RWPE2 (cell line): ENCODE data around the gene LHX2.

Experiments
- ATAC-seq: fragments of 200-7000 bp; cut with Tn5 transposase; 3 replicates; pipeline ENCODE4 v1.9.1; 2021; ENCODE audit warnings: low read depth
- DNase-seq: peaks from one replicate; pipeline ENCODE4 v3.0.0-alpha.2; 2020; ENCODE audit warnings: low spot score
- H3K27ac ChIP-seq: fragments of 450-650 bp; 2 replicates; pipeline ENCODE4 v1.5.1; 2017; ENCODE audit warnings: mild to moderate bottlenecking; ENCODE audit not compliant: poor library complexity, severe bottlenecking
- H3K27me3 ChIP-seq: fragments of 250-450 bp; sonication (Bioruptor Pico); 2 replicates; pipeline ENCODE4 v1.5.1; 2021; ENCODE audit warnings: mild to moderate bottlenecking, moderate library complexity; ENCODE audit not compliant: insufficient read depth, poor library complexity, severe bottlenecking
- H3K36me3 ChIP-seq: fragments of 250-450 bp; sonication (Bioruptor Pico); 2 replicates; pipeline ENCODE4 v1.5.1; 2020; ENCODE audit warnings: low read depth, mild to moderate bottlenecking, moderate library complexity
- H3K4me1 ChIP-seq: fragments of 250-450 bp; sonication (Bioruptor Pico); 2 replicates; pipeline ENCODE4 v1.5.1; 2021; ENCODE audit warnings: mild to moderate bottlenecking, moderate library complexity; ENCODE audit not compliant: insufficient read depth, poor library complexity, severe bottlenecking
- H3K4me3 ChIP-seq: fragments of 250-450 bp; sonication (Bioruptor Pico); 2 replicates; pipeline ENCODE4 v1.5.1; 2021; ENCODE audit warnings: mild to moderate bottlenecking, moderate library complexity; ENCODE audit not compliant: severe bottlenecking
- H3K9me3 ChIP-seq: fragments of 250-450 bp; sonication (Bioruptor Pico); 2 replicates; pipeline ENCODE4 v1.5.1; 2021; ENCODE audit warnings: mild to moderate bottlenecking, moderate library complexity; ENCODE audit not compliant: severe bottlenecking
- TF ChIP-seq, protein P1 (sequence below): fragments of 450-650 bp; IDR thresholded peaks from one replicate; pipeline ENCODE4 v1.5.1; 2017; ENCODE audit warnings: mild to moderate bottlenecking, moderate library complexity; ENCODE audit not compliant: poor library complexity, severe bottlenecking

LHX2 gene, protein sequence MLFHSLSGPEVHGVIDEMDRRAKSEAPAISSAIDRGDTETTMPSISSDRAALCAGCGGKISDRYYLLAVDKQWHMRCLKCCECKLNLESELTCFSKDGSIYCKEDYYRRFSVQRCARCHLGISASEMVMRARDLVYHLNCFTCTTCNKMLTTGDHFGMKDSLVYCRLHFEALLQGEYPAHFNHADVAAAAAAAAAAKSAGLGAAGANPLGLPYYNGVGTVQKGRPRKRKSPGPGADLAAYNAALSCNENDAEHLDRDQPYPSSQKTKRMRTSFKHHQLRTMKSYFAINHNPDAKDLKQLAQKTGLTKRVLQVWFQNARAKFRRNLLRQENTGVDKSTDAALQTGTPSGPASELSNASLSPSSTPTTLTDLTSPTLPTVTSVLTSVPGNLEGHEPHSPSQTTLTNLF

DNA sequence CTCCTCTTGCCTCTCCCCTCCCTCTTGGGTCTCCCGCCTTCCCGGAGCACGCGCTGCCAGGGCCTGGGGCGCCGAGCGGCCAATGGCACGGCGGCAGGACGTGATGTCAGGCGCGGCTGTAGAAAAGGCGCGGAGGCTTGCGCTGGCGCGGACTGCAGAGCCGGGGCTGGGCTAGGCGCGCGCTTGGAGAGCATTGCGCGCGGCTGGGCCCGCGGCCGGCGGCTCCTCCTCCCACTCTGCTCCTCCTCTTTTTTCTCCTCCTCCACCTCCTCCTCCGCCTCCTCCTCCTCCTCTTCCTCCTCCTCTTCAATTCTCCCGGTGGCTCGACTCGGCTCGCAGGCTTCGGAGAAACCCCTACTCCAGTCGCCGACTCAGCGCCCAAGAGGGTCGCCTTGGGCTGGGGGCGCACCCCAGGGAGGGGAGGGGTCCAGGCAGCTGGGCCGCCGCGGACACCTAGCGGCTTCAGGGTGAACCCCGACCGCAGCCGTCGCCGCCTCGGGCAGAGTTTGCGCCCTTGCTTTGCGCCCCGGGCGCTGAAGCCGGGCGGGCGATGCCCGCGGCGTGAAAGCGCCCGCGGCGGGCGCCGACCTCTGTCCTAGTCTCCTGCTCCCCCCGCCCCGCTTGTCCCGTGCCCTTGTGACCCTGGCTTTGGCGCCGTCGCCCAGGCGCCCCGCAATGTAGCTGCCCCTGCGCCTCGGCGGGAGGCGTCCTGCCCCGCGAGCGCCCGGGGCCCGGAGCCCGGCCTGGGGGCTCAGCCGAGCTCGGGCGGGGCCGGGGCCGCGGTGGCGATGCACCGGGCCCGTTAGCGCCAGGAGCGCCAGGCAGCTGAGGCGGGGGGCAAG lies at the start of gene LHX2:
LHX2 (plus strand) TSS at position 309 of the 842 bp plus-strand sequence. CDS start 581 bp downstream, outside the sequence.
- Histone ChIP-seq H3K4me3 (peak within 1 kb of the TSS; percentile 28), H3K27me3 (peaks cover 97% of the 10 kb centered on the region), H3K36me3 (no peaks in the 10 kb centered on the region), H3K27ac (no peak within 1 kb of the TSS), H3K9me3 (no peaks in the 10 kb centered on the region), H3K4me1 (no peaks in the 10 kb centered on the region)
- ATAC-seq (peak; percentile 82), DNase-seq (no peak)
- TF ChIP-seq, protein P1, sequence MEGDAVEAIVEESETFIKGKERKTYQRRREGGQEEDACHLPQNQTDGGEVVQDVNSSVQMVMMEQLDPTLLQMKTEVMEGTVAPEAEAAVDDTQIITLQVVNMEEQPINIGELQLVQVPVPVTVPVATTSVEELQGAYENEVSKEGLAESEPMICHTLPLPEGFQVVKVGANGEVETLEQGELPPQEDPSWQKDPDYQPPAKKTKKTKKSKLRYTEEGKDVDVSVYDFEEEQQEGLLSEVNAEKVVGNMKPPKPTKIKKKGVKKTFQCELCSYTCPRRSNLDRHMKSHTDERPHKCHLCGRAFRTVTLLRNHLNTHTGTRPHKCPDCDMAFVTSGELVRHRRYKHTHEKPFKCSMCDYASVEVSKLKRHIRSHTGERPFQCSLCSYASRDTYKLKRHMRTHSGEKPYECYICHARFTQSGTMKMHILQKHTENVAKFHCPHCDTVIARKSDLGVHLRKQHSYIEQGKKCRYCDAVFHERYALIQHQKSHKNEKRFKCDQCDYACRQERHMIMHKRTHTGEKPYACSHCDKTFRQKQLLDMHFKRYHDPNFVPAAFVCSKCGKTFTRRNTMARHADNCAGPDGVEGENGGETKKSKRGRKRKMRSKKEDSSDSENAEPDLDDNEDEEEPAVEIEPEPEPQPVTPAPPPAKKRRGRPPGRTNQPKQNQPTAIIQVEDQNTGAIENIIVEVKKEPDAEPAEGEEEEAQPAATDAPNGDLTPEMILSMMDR: no peak

DNA sequence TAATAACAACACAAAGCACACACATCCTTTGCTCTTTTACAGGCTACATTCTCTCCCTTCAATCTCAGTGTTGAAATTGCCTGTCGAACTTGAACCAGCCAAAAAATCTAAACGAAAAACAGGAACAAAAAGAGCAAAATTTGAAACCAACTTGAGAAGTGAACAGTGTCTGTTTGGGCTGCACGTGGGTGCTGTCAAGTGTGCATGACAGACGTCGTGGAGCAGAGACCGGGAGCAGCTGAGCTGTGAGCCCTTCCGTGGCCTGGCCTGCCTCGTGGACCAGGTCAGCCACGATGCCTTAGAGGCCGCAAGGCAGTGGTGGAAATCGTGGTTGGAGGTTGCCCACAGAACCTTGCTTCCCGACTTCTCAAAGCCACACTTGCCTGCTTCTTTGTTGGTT lies 46.8 kb upstream of the LHX2 start:
- DNase-seq (no peak), ATAC-seq (no peak)
- TF ChIP-seq, protein P1: no peak
- Histone ChIP-seq H3K27me3 (no peaks in the 10 kb centered on the region), H3K36me3 (no peaks in the 10 kb centered on the region), H3K27ac (no peak overlapping the region), H3K9me3 (no peaks in the 10 kb centered on the region), H3K4me1 (no peaks in the 10 kb centered on the region), H3K4me3 (no peak overlapping the region)

DNA sequence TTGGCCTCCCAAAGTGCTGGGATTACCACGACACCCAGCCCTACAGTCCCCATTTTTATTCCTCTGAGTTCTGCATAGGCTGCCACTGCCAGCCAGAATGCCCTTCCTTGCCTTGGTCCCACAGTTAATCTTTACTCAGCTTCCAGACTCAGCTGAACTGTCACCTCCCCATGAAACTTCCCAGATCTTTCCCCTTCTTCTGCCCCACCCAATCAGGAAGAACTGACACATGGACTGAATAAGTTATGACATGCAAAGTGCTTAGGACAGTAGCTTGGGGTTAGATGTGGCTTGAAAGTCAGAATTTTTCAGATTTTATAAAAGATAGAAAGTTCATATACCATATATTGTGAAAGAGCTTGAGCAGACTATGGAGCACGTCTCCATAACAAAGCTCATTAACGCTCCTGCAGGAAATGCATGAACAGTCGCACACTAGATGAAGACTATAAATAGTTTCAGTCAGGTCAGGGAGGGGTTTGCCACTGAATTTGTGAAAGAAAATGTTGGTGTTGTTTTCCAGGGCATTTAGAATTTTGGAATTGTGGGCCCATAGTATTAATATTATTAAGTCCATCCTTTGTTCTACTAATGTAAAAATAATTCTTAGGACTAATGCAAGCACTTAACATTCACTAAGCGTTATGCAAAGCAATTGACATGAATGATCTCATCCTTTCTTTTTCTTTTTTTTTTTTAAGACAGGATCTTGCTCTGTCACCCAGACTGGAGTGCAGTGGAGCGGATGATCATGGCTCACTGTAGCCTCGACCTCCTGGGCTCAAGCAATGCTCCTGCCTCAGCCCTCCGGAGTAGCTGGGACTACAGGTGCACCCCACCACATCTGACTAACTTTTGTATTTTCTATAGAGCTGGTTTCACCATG lies 45.5 kb upstream of the LHX2 start:
- ATAC-seq (no peak), DNase-seq (no peak)
- Histone ChIP-seq H3K9me3 (no peaks in the 10 kb centered on the region), H3K4me3 (no peak overlapping the region), H3K27me3 (no peaks in the 10 kb centered on the region), H3K36me3 (no peaks in the 10 kb centered on the region), H3K27ac (no peak overlapping the region), H3K4me1 (no peaks in the 10 kb centered on the region)
- TF ChIP-seq, protein P1: no peak

DNA sequence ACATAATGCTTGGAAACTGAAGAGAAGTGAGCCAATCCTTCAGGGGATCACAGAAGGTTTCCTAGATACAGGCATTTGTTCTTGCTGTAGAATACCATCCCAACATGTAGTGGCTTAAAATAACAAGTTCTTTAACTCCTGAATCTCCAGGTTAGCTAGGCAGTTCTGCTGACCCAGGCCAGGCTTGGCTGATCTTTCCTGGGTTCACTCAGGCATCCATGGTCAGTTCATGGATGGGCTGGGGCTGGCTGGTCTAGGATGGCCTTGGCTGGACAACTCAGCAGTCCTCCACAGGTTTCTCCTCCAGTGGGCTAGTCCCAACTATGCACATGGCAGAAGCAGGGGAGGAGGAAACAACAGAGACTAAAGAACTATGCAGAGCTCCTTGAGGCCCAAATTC lies 44.2 kb upstream of the LHX2 start:
- ATAC-seq: no peak
- no peak for DNase-seq
- H3K9me3 ChIP-seq: no peaks in the 10 kb centered on the region
- no peak overlapping the region for H3K4me3 ChIP-seq
- H3K36me3 ChIP-seq: no peaks in the 10 kb centered on the region
- H3K27ac ChIP-seq: no peak overlapping the region
- TF ChIP-seq, protein P1: no peak
- H3K4me1 ChIP-seq: no peaks in the 10 kb centered on the region
- no peaks in the 10 kb centered on the region for H3K27me3 ChIP-seq
